Endothelial cell of umbilical vein (primary cell): Measurements from ENCODE around the gene NHS. TPM values are rescaled to one million over a fixed set of nuclear protein-coding genes. Genes with fewer than 3 reads are reported as not detected.
A peak's percentile ranks its signal among the peaks of the same experiment; 100 is the strongest.

ENCODE experiments used
- BruUV-seq: library from RNA; stranded (reverse); fragments of 400-500 nt; replicated peaks from 2 replicates; lab custom pipeline; 2021; lab: Mats Ljungman, UMichigan
- CTCF ChIA-PET: fragments of 300-600, 350-600 bp; sonication (Branson Sonifier 250); formaldehyde crosslinking; loops from one replicate; lab custom pipeline; 2021; ENCODE audit warnings: antibody characterized with exemption, inconsistent platforms; lab: Charles Lee
- POLR2A ChIA-PET: fragments of 300-600, 350-600 bp; sonication (Branson Sonifier 250); formaldehyde crosslinking; loops from one replicate; lab custom pipeline; 2021; ENCODE audit warnings: antibody characterized with exemption, inconsistent platforms; lab: Charles Lee
- DNase-seq: peaks from one replicate; pipeline ENCODE4 v3.0.0-alpha.2; 2011; ENCODE audit warnings: low read depth, low spot score
- FAIRE-seq: peaks from 2 replicates; lab custom pipeline; 2011; peaks lifted over from hg19 to GRCh38; lab: Jason Lieb, UNC
- H2AFZ ChIP-seq: 2 replicates; pipeline ENCODE4 v1.6.0; 2012; ENCODE audit warnings: low read depth, low read length, control low read depth, inconsistent platforms
- H3K27ac ChIP-seq: 2 replicates; pipeline ENCODE4 v1.5.1; 2011; ENCODE audit warnings: low read depth, mild to moderate bottlenecking, control low read depth, low read length, moderate library complexity; ENCODE audit not compliant: insufficient read depth
- H3K27me3 ChIP-seq, 2 experiments: 2 replicates each; pipeline versions ENCODE4 v1.6.0 to v1.6.1; 2011; ENCODE audit warnings: low read length in 2 of 2, mixed read lengths in 1 of 2; ENCODE audit not compliant: control insufficient read depth in 2 of 2, insufficient read depth in 2 of 2
- H3K36me3 ChIP-seq, 2 experiments: 2 replicates in 1 of 2; 3 replicates in 1 of 2; pipeline ENCODE4 v1.5.1; 2011; ENCODE audit warnings: low read length in 2 of 2, mild to moderate bottlenecking in 1 of 2, moderate library complexity in 1 of 2; ENCODE audit not compliant: control insufficient read depth in 2 of 2, insufficient read depth in 2 of 2; ENCODE audit errors: extremely low read depth in 1 of 2
- H3K4me1 ChIP-seq: 3 replicates; pipeline ENCODE4 v1.5.1; 2011; ENCODE audit warnings: mild to moderate bottlenecking, low read length; ENCODE audit not compliant: control insufficient read depth, insufficient read depth; ENCODE audit errors: extremely low read depth
- H3K4me2 ChIP-seq: 2 replicates; pipeline ENCODE4 v1.6.1; 2011; ENCODE audit warnings: low read length, control low read depth, mixed read lengths; ENCODE audit not compliant: insufficient read depth
- H3K4me3 ChIP-seq, 3 experiments: fragments of 200-600 bp in 1 of 3; sonication (generic), shearing (Covaris generic) in 1 of 3; replicated peaks in 1 of 3; 2 replicates each; pipeline ENCODE4 v1.5.1; 2011 to 2016; ENCODE audit warnings: control low read depth in 3 of 3, low read length in 3 of 3, mild to moderate bottlenecking in 2 of 3, inconsistent platforms in 1 of 3, low read depth in 1 of 3, moderate library complexity in 1 of 3; ENCODE audit not compliant: insufficient read depth in 1 of 3
- H3K79me2 ChIP-seq: 2 replicates; pipeline ENCODE4 v1.6.0; 2012; ENCODE audit warnings: low read length, inconsistent platforms; ENCODE audit not compliant: control insufficient read depth, insufficient read depth
- H3K9ac ChIP-seq: replicated peaks from 2 replicates; pipeline ENCODE3; 2011; ENCODE audit warnings: low read length, control low read depth; ENCODE audit not compliant: insufficient read depth; ENCODE audit errors: extremely low read depth
- H3K9me1 ChIP-seq: replicated peaks from 3 replicates; pipeline ENCODE4 v1.6.0; 2011; ENCODE audit warnings: mild to moderate bottlenecking, low read length; ENCODE audit not compliant: control insufficient read depth, insufficient read depth; ENCODE audit errors: extremely low read depth
- H3K9me3 ChIP-seq: replicated peaks from 2 replicates; pipeline ENCODE4 v1.5.1; 2012; ENCODE audit warnings: low read length, inconsistent platforms; ENCODE audit not compliant: control insufficient read depth, insufficient read depth
- H4K20me1 ChIP-seq: replicated peaks from 2 replicates; pipeline ENCODE3; 2011; ENCODE audit warnings: mild to moderate bottlenecking, low read length; ENCODE audit not compliant: control insufficient read depth, insufficient read depth; ENCODE audit errors: extremely low read depth
- CTCF ChIP-seq, 2 donors: IDR thresholded peaks; 1 replicate in 1 of 2; 2 replicates in 1 of 2; pipeline ENCODE4 v1.5.1; 2011; ENCODE audit warnings: low read length in 2 of 2, mild to moderate bottlenecking in 2 of 2, moderate library complexity in 2 of 2, control low read depth in 1 of 2, inconsistent platforms in 1 of 2, low read depth in 1 of 2; ENCODE audit not compliant: insufficient read depth in 1 of 2; ENCODE audit errors: extremely low read depth in 1 of 2
- EZH2 ChIP-seq: IDR thresholded peaks from 2 replicates; pipeline ENCODE4 v1.6.1; 2012; ENCODE audit warnings: borderline replicate concordance, low read depth, mild to moderate bottlenecking, moderate library complexity, low read length, inconsistent platforms; ENCODE audit not compliant: severe bottlenecking
- FOS ChIP-seq: IDR thresholded peaks from 2 replicates; pipeline ENCODE4 v1.6.1; 2011; ENCODE audit warnings: mild to moderate bottlenecking, low read length, moderate library complexity, borderline replicate concordance; ENCODE audit not compliant: insufficient read depth
- JUN ChIP-seq: IDR thresholded peaks from 2 replicates; pipeline ENCODE4 v1.6.1; 2011; ENCODE audit warnings: borderline replicate concordance, low read depth; ENCODE audit not compliant: insufficient read length, insufficient read depth
- MYC ChIP-seq: IDR thresholded peaks from one replicate; pipeline ENCODE4 v1.6.1; 2011; ENCODE audit warnings: mild to moderate bottlenecking, low read depth, low read length
- POLR2A ChIP-seq: IDR thresholded peaks from 2 replicates; pipeline ENCODE4 v1.6.1; 2012; ENCODE audit warnings: low read depth, mild to moderate bottlenecking, control low read depth, low read length
- POLR2AphosphoS5 ChIP-seq: IDR thresholded peaks from 2 replicates; pipeline ENCODE4 v1.6.1; 2012; ENCODE audit warnings: low read depth, mild to moderate bottlenecking, control low read depth, low read length, moderate library complexity; ENCODE audit not compliant: insufficient read depth
- dilution Hi-C: fragments of 300-500 bp; cut with MboI; formaldehyde crosslinking; loops from one replicate; pipeline ENCODE4 v1.15.0; 2019; ENCODE audit warnings: low sequenced_read_pairs; ENCODE audit not compliant: extremely low pct_ligation_motif_present
- intact Hi-C: fragments of 100-400 bp; cut with micrococcal nuclease; formaldehyde crosslinking; loops from one replicate; pipeline ENCODE4 v1.10.0; 2022
- polyA plus RNA-seq, 4 experiments: library from polyadenylated mRNA; depleted of rRNA in 3 of 4; stranded (reverse) in 3 of 4; unstranded in 1 of 4; fragments of >200 nt; gene quantifications; 2 replicates each; pipeline versions ENCODE4 v1.2.1 to v1.2.3, GENCODE V29; 2011 to 2012; ENCODE audit warnings: missing spikeins in 1 of 4
- total RNA-seq: library from RNA; stranded (reverse); gene quantifications from 2 replicates; pipeline ENCODE4 v1.2.3, GENCODE V29; 2021
- TF ChIP-seq, protein P1 (sequence below): IDR thresholded peaks from 2 replicates; pipeline ENCODE4 v1.6.1; 2011; ENCODE audit not compliant: insufficient read depth, insufficient read length

NHS gene
- total and polyA plus RNA-seq, 2 donors (not counting 3 experiments of a cell fraction or from before 2014, with no cell fraction given), result 0.07 to 0.46 TPM

DNA sequence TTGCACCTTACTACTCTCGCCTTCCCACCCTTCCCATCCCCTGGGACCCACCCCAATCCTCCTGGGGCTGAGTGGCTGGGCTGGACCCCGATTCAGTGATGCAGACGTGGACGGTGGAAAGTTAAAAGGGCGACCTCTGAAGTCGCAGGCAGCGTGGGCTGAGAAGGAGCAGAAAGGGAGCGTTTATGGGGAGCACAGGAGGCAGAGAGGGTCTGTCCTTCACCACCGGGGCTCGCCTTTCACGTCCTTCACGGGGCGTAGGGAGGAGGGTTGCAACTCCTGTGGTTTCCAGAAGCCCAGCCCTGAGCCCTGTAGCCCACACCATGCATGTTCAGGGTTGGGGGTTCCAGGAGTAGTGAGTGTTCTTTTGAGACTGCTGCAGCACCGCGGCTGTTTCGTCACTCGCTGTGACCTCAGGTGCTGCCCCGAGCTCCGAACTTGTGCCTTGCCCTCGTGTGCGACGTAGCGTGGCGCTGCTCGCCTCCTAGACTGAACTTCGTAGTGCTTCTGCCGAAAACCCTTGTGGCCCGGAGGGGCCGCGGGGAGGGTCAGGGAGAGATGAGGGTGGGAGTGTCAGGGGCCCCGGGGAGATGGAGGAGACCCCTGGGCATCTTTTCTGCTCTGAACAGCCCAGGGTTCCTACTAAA lies 1.6 kb downstream of the NHS start:
- DNase-seq (no peak), FAIRE-seq (no peak)
- BruUV-seq, result no TSS peak
- POLR2A ChIA-PET, result no interaction called here
- CTCF ChIA-PET, result no interaction called here
- Histone ChIP-seq H2AFZ (no peak overlapping the region), H3K9me3 (no peaks in the 10 kb centered on the region), H3K4me3 (no peak overlapping the region), H3K9ac (no peak overlapping the region), H3K4me2 (no peak overlapping the region), H3K9me1 (no peaks in the 10 kb centered on the region), H3K36me3 (no peaks in the 10 kb centered on the region), H3K27ac (no peak overlapping the region), H3K27me3 (peaks cover 13 to 27% of the 10 kb centered on the region in 2 experiments), H3K4me1 (no peaks in the 10 kb centered on the region), H3K79me2 (no peaks in the 10 kb centered on the region), H4K20me1 (no peaks in the 10 kb centered on the region)
- TF ChIP-seq JUN (no peak), EZH2 (peak; percentile 67)
- intact Hi-C loops, result loop anchor here (1.0 to 5.0 kb wide), 2 partner anchors 146 to 314 kb away; no protein-coding TSS in a partner anchor
- dilution Hi-C loops, result no loop called here

GRCh38 chrX:17377091-17377717 lies 2.2 kb downstream of the NHS start:
- H3K27ac ChIP-seq, result no peak overlapping the region
- TF ChIP-seq, protein P1, sequence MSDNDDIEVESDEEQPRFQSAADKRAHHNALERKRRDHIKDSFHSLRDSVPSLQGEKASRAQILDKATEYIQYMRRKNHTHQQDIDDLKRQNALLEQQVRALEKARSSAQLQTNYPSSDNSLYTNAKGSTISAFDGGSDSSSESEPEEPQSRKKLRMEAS, result no peak
- TF ChIP-seq POLR2AphosphoS5, result no peak
- no peak for TF ChIP-seq JUN
- no peak for TF ChIP-seq EZH2
- TF ChIP-seq FOS, result no peak
- no peak for TF ChIP-seq POLR2A
- no peak for TF ChIP-seq MYC
- TF ChIP-seq CTCF (IDR thresholded peaks at IDR 0.05; ENCODE audit: extremely low read depth in 1 of 2, insufficient read depth in 1 of 2, low read depth in 1 of 2, low read length in 2 of 2), result no peak
- FAIRE-seq, result no peak

More at GRCh38 chrX:17377091-17377717, 2.2 kb downstream of the NHS start:
- Histone ChIP-seq H3K79me2 (no peaks in the 10 kb centered on the region), H3K4me3 (no peak overlapping the region), H4K20me1 (no peaks in the 10 kb centered on the region), H3K9me3 (no peaks in the 10 kb centered on the region), H3K4me1 (no peaks in the 10 kb centered on the region), H2AFZ (no peak overlapping the region), H3K4me2 (no peak overlapping the region), H3K27me3 (peaks cover 13 to 27% of the 10 kb centered on the region in 2 experiments), H3K9me1 (no peaks in the 10 kb centered on the region), H3K9ac (no peak overlapping the region), H3K36me3 (no peaks in the 10 kb centered on the region)
- ChIA-PET CTCF (no interaction called here), POLR2A (no interaction called here)
- peak; percentile 1 for DNase-seq
- no TSS peak for BruUV-seq
- dilution Hi-C loops (no loop called here), intact Hi-C loops (loop anchor here (5.0 kb wide), 1 partner anchor 145 kb away; no protein-coding TSS in a partner anchor)
